K562 (cell line): ENCODE data around the gene TAS2R19. TPM values are rescaled to one million over a fixed set of nuclear protein-coding genes. Genes with fewer than 3 reads are reported as not detected.

Experiments
- ATAC-seq: fragments of 200-7000 bp; cut with Tn5 transposase; 3 replicates; pipeline ENCODE4 v1.9.1; 2020; ENCODE audit warnings: moderate library complexity
- BruUV-seq: library from RNA; stranded (reverse); fragments of 400-500 nt; replicated peaks from 2 replicates; lab custom pipeline; 2021; lab: Mats Ljungman, UMichigan
- CTCF ChIA-PET: fragments of 300-600 bp; formaldehyde crosslinking; extraction: SDS; loops from one replicate; lab custom pipeline; 2021; ENCODE audit warnings: low intra/inter-chr PET ratio; lab: Yijun Ruan, JAX
- POLR2A ChIA-PET: fragments of 300-600, 350-650 bp; sonication (Branson Sonifier 250); formaldehyde crosslinking; extraction: SDS; loops from one replicate; lab custom pipeline; 2021; ENCODE audit warnings: antibody characterized with exemption, inconsistent platforms; lab: Yijun Ruan, JAX
- DNase-seq, 4 experiments: peaks; one replicate each; pipeline versions ENCODE4 v3.0.0 to v3.0.0-alpha.2; 2011 to 2018; ENCODE audit warnings: low spot score in 3 of 4, mixed read lengths in 3 of 4; ENCODE audit errors: extremely low read depth in 1 of 4
- FAIRE-seq: peaks from 2 replicates; lab custom pipeline; 2011; peaks lifted over from hg19 to GRCh38; lab: Jason Lieb, UNC
- H2AFZ ChIP-seq: 2 replicates; pipeline ENCODE4 v1.6.0; 2011; ENCODE audit warnings: low read depth, low read length, control low read depth, inconsistent platforms
- H3K27ac ChIP-seq: fragments of 200-600 bp; 3 replicates; pipeline ENCODE4 v1.8.0; 2011; ENCODE audit warnings: low read depth, mild to moderate bottlenecking, control low read depth, inconsistent platforms, low read length, moderate library complexity, mixed read lengths; ENCODE audit errors: extremely low read depth
- H3K27me3 ChIP-seq, 2 experiments: fragments of 300-600 bp in 1 of 2; 2 replicates in 1 of 2; 3 replicates in 1 of 2; pipeline versions ENCODE4 v1.6.0 to v1.8.0; 2011; ENCODE audit warnings: inconsistent platforms in 2 of 2, low read length in 2 of 2, mild to moderate bottlenecking in 1 of 2, mixed read lengths in 1 of 2, moderate library complexity in 1 of 2; ENCODE audit not compliant: control insufficient read depth in 2 of 2, insufficient read depth in 2 of 2
- H3K36me3 ChIP-seq: fragments of 300-600 bp; 3 replicates; pipeline ENCODE4 v1.8.0; 2011; ENCODE audit warnings: mild to moderate bottlenecking, low read length, inconsistent platforms; ENCODE audit not compliant: control insufficient read depth, insufficient read depth
- H3K4me1 ChIP-seq, 2 experiments: fragments of 200-600 bp in 1 of 2; replicated peaks in 1 of 2; 2 replicates in 1 of 2; 3 replicates in 1 of 2; pipeline versions ENCODE4 v1.5.1 to v1.8.0; 2011; ENCODE audit warnings: inconsistent platforms in 2 of 2, low read length in 2 of 2, mild to moderate bottlenecking in 1 of 2, mixed read lengths in 1 of 2, moderate library complexity in 1 of 2; ENCODE audit not compliant: control insufficient read depth in 2 of 2, insufficient read depth in 2 of 2
- H3K4me2 ChIP-seq: 2 replicates; pipeline ENCODE4 v1.6.1; 2011; ENCODE audit warnings: low read length, control low read depth, inconsistent platforms, mixed read lengths; ENCODE audit not compliant: insufficient read depth
- H3K4me3 ChIP-seq: fragments of 200-600 bp; sonication (generic), shearing (Covaris generic); 2 replicates; pipeline ENCODE4 v1.5.1; 2016; ENCODE audit warnings: control low read depth, inconsistent platforms
- H3K79me2 ChIP-seq: fragments of 200-600 bp; 3 replicates; pipeline ENCODE4 v1.8.0; 2011; ENCODE audit warnings: low read length, inconsistent platforms; ENCODE audit not compliant: control insufficient read depth, insufficient read depth
- H3K9ac ChIP-seq, 2 experiments: 2 replicates each; pipeline versions ENCODE4 v1.6.0 to v1.6.1; 2011; ENCODE audit warnings: low read depth in 2 of 2, low read length in 2 of 2, control low read depth in 1 of 2, inconsistent platforms in 1 of 2, mild to moderate bottlenecking in 1 of 2, mixed read lengths in 1 of 2; ENCODE audit not compliant: insufficient read depth in 1 of 2
- H3K9me1 ChIP-seq: one replicate; pipeline ENCODE4 v1.6.0; 2011; ENCODE audit warnings: inconsistent platforms, mild to moderate bottlenecking, low read length, moderate library complexity; ENCODE audit not compliant: control insufficient read depth, insufficient read depth
- H3K9me3 ChIP-seq: replicated peaks from 2 replicates; pipeline ENCODE4 v1.5.1; 2011; ENCODE audit warnings: low read depth, low read length, inconsistent platforms; ENCODE audit not compliant: control insufficient read depth, insufficient read depth
- H4K20me1 ChIP-seq: replicated peaks from 2 replicates; pipeline ENCODE4 v1.6.1; 2011; ENCODE audit warnings: low read length, inconsistent platforms, mixed read lengths; ENCODE audit not compliant: control insufficient read depth, insufficient read depth
- ASH1L ChIP-seq: fragments of 450-650 bp; IDR thresholded peaks from 2 replicates; pipeline ENCODE4 v1.6.1; 2018; ENCODE audit warnings: borderline replicate concordance, mild to moderate bottlenecking, low read depth; ENCODE audit not compliant: partially characterized antibody
- CTCFL ChIP-seq: IDR thresholded peaks from 2 replicates; pipeline ENCODE4 v1.6.1; 2011; ENCODE audit warnings: borderline replicate concordance, low read depth, mild to moderate bottlenecking, moderate library complexity, low read length; ENCODE audit not compliant: insufficient read depth, poor library complexity, severe bottlenecking
- FOXM1 ChIP-seq, 2 experiments: fragments of 450-650 bp in 1 of 2; sonication (generic) in 1 of 2; formaldehyde crosslinking in 1 of 2; IDR thresholded peaks; 2 replicates each; pipeline versions ENCODE4 v1.6.1 to v1.9.0; 2017 to 2022; ENCODE audit warnings: low read depth in 2 of 2, mild to moderate bottlenecking in 2 of 2, missing genetic modification reagents in 1 of 2, moderate library complexity in 1 of 2
- KAT8 ChIP-seq: fragments of 450-650 bp; IDR thresholded peaks from 2 replicates; pipeline ENCODE4 v1.6.1; 2016; ENCODE audit warnings: low read depth, mild to moderate bottlenecking
- PCBP2 ChIP-seq: fragments of 200-400 bp; formaldehyde crosslinking; IDR thresholded peaks from 2 replicates; pipeline ENCODE4 v1.6.1; 2018; ENCODE audit warnings: low read length, low read depth, mild to moderate bottlenecking, moderate library complexity; ENCODE audit not compliant: poor library complexity, severe bottlenecking
- PHF8 ChIP-seq: fragments of 200-600 bp; sonication (generic); IDR thresholded peaks from 2 replicates; pipeline ENCODE4 v1.6.1; 2012; ENCODE audit warnings: mixed run types, mild to moderate bottlenecking, inconsistent platforms, low read length, moderate library complexity, borderline replicate concordance
- PHTF2 ChIP-seq: fragments of 250-450 bp; sonication (Bioruptor Pico); IDR thresholded peaks from 2 replicates; pipeline ENCODE4 v1.5.0; 2021; ENCODE audit warnings: mild to moderate bottlenecking
- PRDM10 ChIP-seq: fragments of 450-650 bp; IDR thresholded peaks from 2 replicates; pipeline ENCODE4 v1.6.1; 2018; ENCODE audit not compliant: partially characterized antibody
- RBM39 ChIP-seq: fragments of 200-400 bp; formaldehyde crosslinking; optimal IDR thresholded peaks from 2 replicates; pipeline ENCODE3; 2018; ENCODE audit warnings: low read depth, low read length
- TAF1 ChIP-seq: IDR thresholded peaks from 2 replicates; pipeline ENCODE4 v1.6.1; 2011; ENCODE audit warnings: mild to moderate bottlenecking, low read length, moderate library complexity; ENCODE audit not compliant: insufficient read depth, control insufficient read depth, severe bottlenecking; ENCODE audit errors: extremely low read depth
- TCF15 ChIP-seq: fragments of 250-450 bp; sonication (Bioruptor Pico); IDR thresholded peaks from 2 replicates; pipeline ENCODE4 v1.8.0; 2022; ENCODE audit warnings: moderate library complexity, mild to moderate bottlenecking, inconsistent platforms
- TRIM28 ChIP-seq: fragments of 450-650 bp; IDR thresholded peaks from 2 replicates; pipeline ENCODE4 v1.6.1; 2017
- XRCC3 ChIP-seq: fragments of 450-650 bp; IDR thresholded peaks from 2 replicates; pipeline ENCODE4 v1.6.1; 2017; ENCODE audit warnings: mild to moderate bottlenecking, moderate library complexity
- ZNF12 ChIP-seq: sonication (generic); formaldehyde crosslinking; IDR thresholded peaks from 2 replicates; pipeline ENCODE4 v1.4.0; 2020; ENCODE audit warnings: mild to moderate bottlenecking, missing genetic modification reagents
- ZNF551 ChIP-seq: fragments of 250-450 bp; sonication (Bioruptor Pico); IDR thresholded peaks from 2 replicates; pipeline ENCODE4 v1.5.0; 2021; ENCODE audit warnings: mild to moderate bottlenecking, moderate library complexity
- ZNF644 ChIP-seq: fragments of 200-800 bp; sonication (Bioruptor generic); IDR thresholded peaks from 2 replicates; pipeline ENCODE4 v1.6.1; 2016; ENCODE audit warnings: low read depth, missing genetic modification characterization, missing compliant biosample characterization
- WGBS: fragments of 100-300 bp; shearing (Covaris generic); methylation state at CpG from one replicate; pipeline ENCODE4 v1.1.6; 2016; ENCODE audit warnings: low coverage, mixed read lengths; ENCODE audit not compliant: insufficient coverage; ENCODE audit errors: missing lambda C conversion rate; 5-methylcytosine and 5-hydroxymethylcytosine counted together
- in situ Hi-C: fragments of 300-500 bp; cut with MboI; formaldehyde crosslinking; loops from 4 replicates; pipeline ENCODE4 v1.15.0; 2018; ENCODE audit warnings: inconsistent platforms, mixed read lengths
- intact Hi-C: fragments of 100-400 bp; cut with micrococcal nuclease; formaldehyde crosslinking; loops from 2 replicates; pipeline ENCODE4 v1.14.2; 2022
- polyA plus RNA-seq, 8 experiments: library from polyadenylated mRNA; depleted of rRNA in 4 of 8; stranded (reverse) in 5 of 8; unstranded in 3 of 8; fragments of >200 nt; fragmentation: Nextera tagmentation in 2 of 8; fragmentation: Illumina TruSeq in 1 of 8; extraction: Ambion mirVana in 2 of 8; extraction: Trizol in 1 of 8; gene quantifications; 2 replicates each; pipeline versions ENCODE4 v1.2.1 to v1.2.3, GENCODE V29; 2011 to 2014; ENCODE audit warnings: inconsistent platforms in 1 of 8, missing spikeins in 1 of 8
- total RNA-seq, 7 experiments: library from RNA; depleted of rRNA in 6 of 7; stranded (reverse); fragments of >200 nt in 6 of 7; fragmentation: Illumina TruSeq in 2 of 7; extraction: Trizol in 2 of 7; gene quantifications; 2 replicates each; pipeline versions ENCODE4 v1.2.1 to v1.2.3, GENCODE V29; 2011 to 2021; ENCODE audit warnings: low replicate concordance in 1 of 7

TAS2R19 gene
- total and polyA plus RNA-seq, 9 of the 15 experiments (the other 6 are each of a cell fraction or from before 2014, with no cell fraction given), result 0.13 to 3.0 (median 0.86) TPM; not detected in 2

- TF ChIP-seq FOXM1 (IDR thresholded peaks at IDR 0.05; ENCODE audit: low read depth) (no peak), FOXM1 (CRISPR knock-in tag; IDR thresholded peaks at IDR 0.05; ENCODE audit: low read depth) (no peak), CTCFL (no peak), ASH1L (no peak), TCF15 (CRISPR knock-in tag) (no peak), PCBP2 (no peak), ZNF12 (CRISPR knock-in tag) (no peak), ZNF644 (no peak)
Observed at GRCh38 chr12:10982244-10982643, 40.2 kb downstream of the TAS2R19 start (continued).

GRCh38 chr12:10974965-10975364 lies 47.5 kb downstream of the TAS2R19 start:
- WGBS, result 70% methylated on average over 3 of the region's 3 CpGs
- in situ Hi-C loops, result no loop called here
- Histone ChIP-seq H3K27ac (no peak overlapping the region), H3K9me3 (no peaks in the 10 kb centered on the region), H4K20me1 (no peaks in the 10 kb centered on the region), H3K4me3 (no peak overlapping the region), H3K79me2 (peaks cover 6% of the 10 kb centered on the region; the same call in 1 of the 3 replicates), H3K9me1 (no peaks in the 10 kb centered on the region), H2AFZ (no peak overlapping the region), H3K4me1 (no peaks in the 10 kb centered on the region), H3K27me3 (no peaks in the 10 kb centered on the region), H3K36me3 (no peaks in the 10 kb centered on the region), H3K4me2 (no peak overlapping the region), H3K9ac (no peak overlapping the region)
- ChIA-PET CTCF (no interaction called here), POLR2A (no interaction called here)
- DNase-seq (no peak), FAIRE-seq (no peak), ATAC-seq (no peak)
- BruUV-seq, result no TSS peak
- intact Hi-C loops, result no loop called here
- TF ChIP-seq PHTF2 (CRISPR knock-in tag), result no peak
- no peak for TF ChIP-seq PHF8
- no peak for TF ChIP-seq ZNF551 (CRISPR knock-in tag)
- no peak for TF ChIP-seq KAT8
- no peak for TF ChIP-seq RBM39
- no peak for TF ChIP-seq PRDM10
- no peak for TF ChIP-seq XRCC3
- TF ChIP-seq TAF1, result no peak
- TF ChIP-seq TRIM28, result no peak
